Mesendoderm (in vitro differentiated cells): Measurements from ENCODE around the gene DLG2.

Source experiments
- DNase-seq: peaks from one replicate; pipeline ENCODE4 v3.0.0; 2013
- H2AK5ac ChIP-seq: 2 replicates; pipeline ENCODE4 v1.6.1; 2013; ENCODE audit warnings: low read length, inconsistent platforms
- H2BK120ac ChIP-seq: 2 replicates; pipeline ENCODE4 v1.6.1; 2013; ENCODE audit warnings: low read depth, mild to moderate bottlenecking, low read length, moderate library complexity, mixed read lengths
- H2BK15ac ChIP-seq: replicated peaks from 2 replicates; pipeline ENCODE4 v1.6.1; 2013; ENCODE audit warnings: low read depth, mild to moderate bottlenecking, moderate library complexity
- H2BK5ac ChIP-seq: 2 replicates; pipeline ENCODE4 v1.6.1; 2013; ENCODE audit warnings: low read length, inconsistent platforms
- H3K18ac ChIP-seq: 2 replicates; pipeline ENCODE4 v1.6.1; 2013; ENCODE audit warnings: mild to moderate bottlenecking, low read length, mixed read lengths
- H3K23ac ChIP-seq: one replicate; pipeline ENCODE4 v1.6.1; 2013; ENCODE audit warnings: low read length
- H3K27ac ChIP-seq: 2 replicates; pipeline ENCODE4 v1.5.1; 2013; ENCODE audit warnings: low read depth, mild to moderate bottlenecking, inconsistent platforms, low read length, moderate library complexity
- H3K27me3 ChIP-seq: 2 replicates; pipeline ENCODE4 v1.6.1; 2013; ENCODE audit warnings: low read length, control low read depth, mild to moderate bottlenecking, inconsistent platforms; ENCODE audit not compliant: insufficient read depth, poor library complexity
- H3K36me3 ChIP-seq: 2 replicates; pipeline ENCODE4 v1.6.1; 2013; ENCODE audit warnings: low read length, inconsistent platforms; ENCODE audit not compliant: control insufficient read depth, insufficient read depth
- H3K4ac ChIP-seq: one replicate; pipeline ENCODE4 v1.6.1; 2013; ENCODE audit warnings: low read depth, mild to moderate bottlenecking, low read length, moderate library complexity
- H3K4me1 ChIP-seq: 2 replicates; pipeline ENCODE4 v1.6.1; 2013; ENCODE audit warnings: low read depth, low read length, inconsistent platforms; ENCODE audit not compliant: control insufficient read depth
- H3K4me2 ChIP-seq: 2 replicates; pipeline ENCODE4 v1.6.1; 2013; ENCODE audit warnings: low read length
- H3K4me3 ChIP-seq: 2 replicates; pipeline ENCODE4 v1.5.1; 2013; ENCODE audit warnings: mild to moderate bottlenecking, low read length
- H3K56ac ChIP-seq: one replicate; pipeline ENCODE4 v1.6.1; 2013; ENCODE audit warnings: low read length
- H3K79me1 ChIP-seq: 2 replicates; pipeline ENCODE4 v1.6.1; 2013; ENCODE audit warnings: low read length, inconsistent platforms
- H3K79me2 ChIP-seq: 2 replicates; pipeline ENCODE4 v1.6.1; 2013; ENCODE audit warnings: mild to moderate bottlenecking, low read length; ENCODE audit not compliant: control insufficient read depth, insufficient read depth
- H3K9ac ChIP-seq: 2 replicates; pipeline ENCODE4 v1.6.1; 2013; ENCODE audit warnings: low read length, inconsistent platforms
- H4K5ac ChIP-seq: one replicate; pipeline ENCODE4 v1.6.1; 2013; ENCODE audit warnings: low read length
- H4K8ac ChIP-seq: one replicate; pipeline ENCODE4 v1.6.1; 2013; ENCODE audit warnings: low read depth, mild to moderate bottlenecking, control low read depth, low read length, moderate library complexity
- WGBS: extraction: QIAGEN DNeasy Blood & Tissue Kit; methylation state at CpG from one replicate; pipeline ENCODE4 v1.1.7; 2013; ENCODE audit warnings: low lambda C conversion rate, missing lambda C conversion rate; ENCODE audit not compliant: insufficient coverage; ENCODE audit errors: extremely low coverage; 5-methylcytosine and 5-hydroxymethylcytosine counted together

DLG2 gene

GRCh38 chr11:85666687-85667086 is 39.5 kb upstream of the DLG2 start:
- no CpG with 5 or more reads among the region's 3 CpGs for WGBS
- H2BK15ac ChIP-seq = no peak overlapping the region
- no peak overlapping the region for H3K4me3 ChIP-seq
- DNase-seq = no peak
- H3K23ac ChIP-seq = no peak overlapping the region
- H3K4me1 ChIP-seq = no peaks in the 10 kb centered on the region
- H4K5ac ChIP-seq = no peak overlapping the region
- H3K56ac ChIP-seq = no peak overlapping the region
- H3K27ac ChIP-seq = no peak overlapping the region
- no peaks in the 10 kb centered on the region for H3K79me1 ChIP-seq
- H2BK5ac ChIP-seq = no peak overlapping the region
- H3K9ac ChIP-seq = no peak overlapping the region
- no peak overlapping the region for H2BK120ac ChIP-seq
- H4K8ac ChIP-seq = no peak overlapping the region
- H3K27me3 ChIP-seq = no peaks in the 10 kb centered on the region
- H3K4me2 ChIP-seq = no peak overlapping the region
- no peak overlapping the region for H3K18ac ChIP-seq
- H3K79me2 ChIP-seq = peaks cover 29% of the 10 kb centered on the region
- H3K4ac ChIP-seq = no peak overlapping the region
- no peak overlapping the region for H2AK5ac ChIP-seq
- H3K36me3 ChIP-seq = no peaks in the 10 kb centered on the region

GRCh38 chr11:85665733-85666132 is 38.6 kb upstream of the DLG2 start:
- Histone ChIP-seq H2BK5ac (no peak overlapping the region), H3K18ac (no peak overlapping the region), H3K4me1 (no peaks in the 10 kb centered on the region), H4K5ac (peak overlapping the region; percentile 95), H3K9ac (peak overlapping the region; percentile 29), H3K4ac (no peak overlapping the region), H2BK120ac (no peak overlapping the region), H3K27ac (no peak overlapping the region), H2AK5ac (no peak overlapping the region), H3K79me1 (no peaks in the 10 kb centered on the region), H3K4me3 (no peak overlapping the region), H3K4me2 (no peak overlapping the region), H2BK15ac (peak overlapping the region; percentile 25), H3K56ac (peak overlapping the region; percentile 37), H3K36me3 (no peaks in the 10 kb centered on the region), H3K27me3 (no peaks in the 10 kb centered on the region), H3K79me2 (peaks cover 31% of the 10 kb centered on the region), H3K23ac (no peak overlapping the region), H4K8ac (no peak overlapping the region)
- no peak for DNase-seq
- WGBS = no CpG with 5 or more reads among the region's 5 CpGs

- H4K5ac ChIP-seq = peak within 1 kb of the TSS; percentile 95
- H3K4me3 ChIP-seq = peak within 1 kb of the TSS; percentile 80
- H3K36me3 ChIP-seq = no peaks in the 10 kb centered on the region
- peak; percentile 97 for DNase-seq
- peaks cover 34% of the 10 kb centered on the region for H3K79me2 ChIP-seq
- H3K4me2 ChIP-seq = peak within 1 kb of the TSS; percentile 99
- H2AK5ac ChIP-seq = no peak within 1 kb of the TSS
- H3K4ac ChIP-seq = peak within 1 kb of the TSS; percentile 64
- H3K9ac ChIP-seq = peak within 1 kb of the TSS; percentile 90
- peak within 1 kb of the TSS; percentile 100 for H3K56ac ChIP-seq
- peak within 1 kb of the TSS; percentile 80 for H2BK5ac ChIP-seq
- H4K8ac ChIP-seq = peak within 1 kb of the TSS; percentile 96
- no peaks in the 10 kb centered on the region for H3K4me1 ChIP-seq
- H2BK15ac ChIP-seq = peak within 1 kb of the TSS; percentile 25
- peak within 1 kb of the TSS; percentile 99 for H3K23ac ChIP-seq
- no peak within 1 kb of the TSS for H2BK120ac ChIP-seq
- peak within 1 kb of the TSS; percentile 99 for H3K27ac ChIP-seq
- no peaks in the 10 kb centered on the region for H3K79me1 ChIP-seq
- no peaks in the 10 kb centered on the region for H3K27me3 ChIP-seq
- no CpG with 5 or more reads among the region's 67 CpGs for WGBS
- peak within 1 kb of the TSS; percentile 99 for H3K18ac ChIP-seq
These were observed 37.7 kb upstream of the DLG2 start, which contains the start of gene CREBZF for GRCh38 chr11:85664615-85665481. Gene CREBZF, minus strand, starts transcription at chr11:85665129. Its CDS starts 254 bp downstream, at chr11:85664875.

GRCh38 chr11:85663753-85664614 is 36.8 kb upstream of the DLG2 start:
- Histone ChIP-seq H4K5ac (no peak overlapping the region), H3K4ac (peak overlapping the region; percentile 64), H3K4me2 (peak overlapping the region; percentile 99), H3K18ac (peak overlapping the region; percentile 99), H2BK5ac (peak overlapping the region; percentile 80), H3K23ac (peak overlapping the region; percentile 99), H3K79me1 (no peaks in the 10 kb centered on the region), H3K79me2 (peaks cover 36% of the 10 kb centered on the region), H2BK120ac (no peak overlapping the region), H3K4me3 (peak overlapping the region; percentile 80), H4K8ac (no peak overlapping the region), H3K56ac (peak overlapping the region; percentile 100), H2BK15ac (no peak overlapping the region), H3K27ac (peak overlapping the region; percentile 99), H3K36me3 (no peaks in the 10 kb centered on the region), H3K4me1 (no peaks in the 10 kb centered on the region), H3K9ac (peak overlapping the region; percentile 90), H3K27me3 (no peaks in the 10 kb centered on the region), H2AK5ac (no peak overlapping the region)
- WGBS = no CpG with 5 or more reads among the region's 73 CpGs
- peak; percentile 89 for DNase-seq

GRCh38 chr11:85663080-85663752 is 36.1 kb upstream of the DLG2 start:
- Histone ChIP-seq H3K18ac (no peak overlapping the region), H2BK5ac (no peak overlapping the region), H4K8ac (no peak overlapping the region), H2AK5ac (no peak overlapping the region), H4K5ac (no peak overlapping the region), H3K27me3 (no peaks in the 10 kb centered on the region), H2BK120ac (no peak overlapping the region), H3K27ac (no peak overlapping the region), H3K4ac (no peak overlapping the region), H3K4me3 (peak overlapping the region; percentile 80), H3K79me1 (no peaks in the 10 kb centered on the region), H3K36me3 (no peaks in the 10 kb centered on the region), H2BK15ac (no peak overlapping the region), H3K23ac (no peak overlapping the region), H3K79me2 (peaks cover 38% of the 10 kb centered on the region), H3K4me2 (peak overlapping the region; percentile 99), H3K9ac (peak overlapping the region; percentile 90), H3K4me1 (no peaks in the 10 kb centered on the region), H3K56ac (peak overlapping the region; percentile 100)
- WGBS = no CpG with 5 or more reads among the region's 10 CpGs
- DNase-seq = no peak
